Central memory CD4-positive, alpha-beta T cell (primary cell): ENCODE data around the gene ARHGEF39.
A peak's percentile ranks its signal among the peaks of the same experiment; 100 is the strongest.
"Not testable (repeated sequence)": the region's sequence is repeated elsewhere in the genome, so short reads cannot be mapped to it uniquely, and the experiment has no call there.

Experiments
- DNase-seq: peaks from one replicate; pipeline ENCODE4 v3.0.0; 2022

The ARHGEF39 gene

DNA sequence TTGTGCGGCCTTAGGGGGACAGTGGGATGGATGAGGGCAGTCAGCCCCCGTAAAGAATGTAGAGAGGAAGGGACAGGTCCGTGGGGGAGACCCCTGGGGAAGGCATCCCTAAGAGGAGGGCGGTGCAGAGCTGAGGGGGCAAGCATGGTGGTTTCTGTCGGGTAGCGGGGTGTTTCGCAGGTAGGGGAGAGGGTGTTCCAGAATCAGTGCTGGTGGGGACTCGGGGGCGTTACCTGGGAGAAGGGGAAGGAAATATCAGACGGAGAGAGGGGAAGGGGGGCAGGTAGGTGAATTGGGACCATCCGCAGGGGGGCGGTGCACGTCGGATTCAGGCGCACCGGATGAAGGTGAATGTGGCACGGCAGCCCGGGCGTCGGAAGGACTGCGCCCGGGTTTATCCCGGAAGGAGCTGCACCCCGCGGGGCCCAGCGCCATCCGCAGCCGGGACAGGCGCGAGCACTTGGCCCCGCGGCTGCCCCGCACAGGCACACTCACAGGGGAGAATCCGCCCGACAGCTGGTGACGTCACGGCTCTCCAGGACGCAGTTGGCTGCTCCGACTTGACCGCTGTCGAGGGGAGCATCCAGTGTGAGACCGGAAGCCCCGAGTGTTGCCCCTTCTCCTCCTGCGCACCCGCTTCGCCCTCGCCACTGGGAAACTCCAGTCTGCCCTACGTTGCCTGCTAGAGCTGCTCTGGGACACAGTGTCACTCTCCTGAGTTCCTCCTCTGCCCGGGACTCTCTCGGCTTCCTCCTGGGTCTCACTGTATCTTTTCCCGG, 48.1 kb downstream of the ARHGEF39 start:
- DNase-seq, result peak; percentile 58

DNA sequence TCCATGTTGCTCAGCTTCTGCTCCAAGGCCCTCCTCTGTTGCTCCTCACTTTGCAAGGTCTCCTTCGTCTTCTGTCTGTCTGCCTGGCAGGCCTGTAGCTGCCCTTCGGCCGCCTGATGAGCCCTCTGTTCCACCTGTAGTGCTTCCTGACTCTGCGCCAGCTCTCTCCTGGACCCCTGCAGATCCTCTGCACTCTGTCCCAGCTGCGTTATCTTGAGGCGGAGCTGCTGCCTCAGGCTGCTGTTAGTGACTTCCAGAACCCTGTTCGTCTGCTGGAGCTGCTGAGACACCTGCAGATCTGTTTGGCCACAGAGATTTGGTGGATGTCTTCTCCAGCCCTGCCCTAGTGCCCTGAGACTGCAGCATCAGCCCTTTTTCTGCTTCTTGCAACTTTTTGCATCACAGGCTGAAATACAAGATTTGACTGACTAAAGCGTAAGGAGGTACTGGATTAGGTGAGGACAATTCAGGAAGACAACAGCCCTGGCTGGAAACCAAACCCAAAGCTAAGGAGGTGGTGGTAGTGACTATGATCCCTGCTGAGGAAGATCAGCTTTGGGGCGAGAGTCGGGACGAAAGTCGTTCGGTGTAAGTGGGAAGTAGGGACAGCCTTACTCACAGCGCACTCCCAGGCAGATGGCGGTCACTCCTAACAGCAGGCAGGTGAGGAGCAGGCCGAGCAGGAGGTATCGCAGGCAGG, 48.9 kb downstream of the ARHGEF39 start:
- DNase-seq, result no peak

DNA sequence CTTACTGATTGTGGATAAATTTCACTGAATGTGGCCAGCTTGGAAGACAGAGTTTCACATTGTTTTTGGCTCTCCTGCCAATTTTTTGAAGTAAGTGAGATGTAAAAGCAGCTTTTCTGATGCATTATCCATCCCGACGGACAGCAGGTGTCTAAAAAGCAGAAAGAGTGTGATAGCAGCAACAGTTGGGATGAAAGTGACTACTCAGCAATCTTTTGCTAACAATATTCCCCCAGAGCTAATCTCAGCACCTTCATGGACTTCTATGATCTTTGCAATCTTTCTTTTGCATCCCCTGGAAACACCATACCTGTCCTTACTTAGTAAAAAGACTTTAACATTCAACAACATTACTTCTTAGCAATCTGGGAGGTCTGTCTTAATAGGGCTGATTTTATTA, 52.2 kb downstream of the ARHGEF39 start:
- DNase-seq, result no peak

DNA sequence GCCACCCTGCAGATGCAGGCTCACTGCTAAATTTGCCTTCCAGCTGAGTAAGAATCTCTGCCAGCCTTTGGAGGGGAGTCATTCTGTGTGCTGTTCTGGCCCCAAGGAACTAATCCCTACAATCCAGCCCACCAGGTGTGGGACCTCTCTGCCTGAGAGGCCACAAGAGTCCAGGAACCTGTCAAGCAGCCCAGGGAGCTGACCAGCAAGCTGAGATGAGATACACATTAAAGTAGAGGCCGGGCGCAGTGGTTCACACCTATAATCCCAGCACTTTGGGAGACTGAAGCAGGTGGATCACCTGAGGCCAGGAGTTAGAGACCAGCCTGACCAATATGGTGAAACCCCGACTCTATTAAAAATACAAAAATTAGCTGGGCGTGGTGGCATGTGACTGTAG, 52.9 kb downstream of the ARHGEF39 start:
- not testable (repeated sequence) for DNase-seq

DNA sequence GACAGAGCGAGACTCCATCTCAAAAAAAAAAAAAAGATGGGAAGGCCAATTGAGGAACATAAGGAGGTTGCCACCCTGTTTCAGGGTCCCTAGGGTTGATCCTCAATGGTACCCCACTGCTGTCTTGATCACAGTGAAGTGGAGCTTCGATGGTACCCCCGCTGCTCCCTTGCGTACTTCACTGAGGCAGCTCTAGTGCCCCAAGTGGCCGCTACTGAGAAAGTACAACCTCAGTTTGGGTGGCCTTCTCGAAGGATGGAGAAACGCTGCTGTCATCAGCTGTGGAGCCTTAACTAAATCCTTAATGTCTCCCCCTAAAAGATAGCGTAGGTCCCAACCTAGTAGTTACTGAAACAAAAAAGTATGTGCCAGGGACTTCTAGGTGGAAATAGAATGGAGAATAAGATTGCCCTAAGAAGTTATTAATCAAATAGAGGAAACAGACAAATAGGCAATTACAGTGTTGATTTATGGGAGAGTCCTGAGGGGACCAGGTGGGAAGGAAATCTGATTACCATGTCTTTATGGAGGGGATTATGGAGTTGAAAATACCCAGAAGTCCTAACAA, 53.7 kb downstream of the ARHGEF39 start:
- peak; percentile 31 for DNase-seq

DNA sequence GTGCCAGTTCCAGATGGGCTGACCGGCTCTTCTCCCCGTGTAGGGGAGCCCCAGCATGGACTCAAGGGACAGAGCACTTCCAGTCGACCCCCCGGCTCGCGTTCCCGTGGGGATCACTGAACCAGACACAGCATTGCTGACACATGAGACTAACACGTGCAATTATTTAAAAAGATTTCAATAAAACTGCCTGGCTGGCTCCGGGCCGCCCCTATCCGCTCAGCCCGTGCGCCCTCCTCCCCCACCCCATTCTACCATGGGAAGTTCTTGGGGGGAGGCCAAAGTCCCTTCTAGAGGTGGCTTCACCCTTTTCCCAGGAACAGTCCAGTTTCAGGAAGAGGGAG, 55.2 kb downstream of the ARHGEF39 start:
- no peak for DNase-seq
